ENCODE data around the gene LMAN1. TPM values are rescaled to one million over a fixed set of nuclear protein-coding genes. Genes with fewer than 3 reads are reported as not detected.

LMAN1 gene
- total RNA-seq, 2 donors from 2014 or later = 69.0 to 107 TPM

GRCh38 chr18:59383851-59384250, 24.8 kb upstream of the LMAN1 start:
- Histone ChIP-seq H3K9me3 (no peaks in the 10 kb centered on the region), H3K36me3 (no peaks in the 10 kb centered on the region), H3K4me1 (no peaks in the 10 kb centered on the region), H3K27ac (no peak overlapping the region), H3K27me3 (no peaks in the 10 kb centered on the region), H3K4me3 (no peak overlapping the region)
- TF ChIP-seq CTCF (IDR thresholded peaks at IDR 0.05) = no peak
- DNase-seq (ENCODE audit: low spot score) = no peak

- no peak for DNase-seq (ENCODE audit: low spot score)
- no peaks in the 10 kb centered on the region for H3K27me3 ChIP-seq
- no peak overlapping the region for H3K4me3 ChIP-seq
- H3K36me3 ChIP-seq = no peaks in the 10 kb centered on the region
- no peak for TF ChIP-seq CTCF (IDR thresholded peaks at IDR 0.05)
- no peaks in the 10 kb centered on the region for H3K4me1 ChIP-seq
- H3K9me3 ChIP-seq = no peaks in the 10 kb centered on the region
- H3K27ac ChIP-seq = no peak overlapping the region
These were observed 23.3 kb upstream of the LMAN1 start for GRCh38 chr18:59382383-59382782.

GRCh38 chr18:59381949-59382348, 22.9 kb upstream of the LMAN1 start:
- Histone ChIP-seq H3K27ac (no peak overlapping the region), H3K9me3 (no peaks in the 10 kb centered on the region), H3K4me3 (no peak overlapping the region), H3K4me1 (peaks cover 0 to 3% of the 10 kb centered on the region in 2 donors), H3K36me3 (no peaks in the 10 kb centered on the region), H3K27me3 (no peaks in the 10 kb centered on the region)
- TF ChIP-seq CTCF (IDR thresholded peaks at IDR 0.05) = no peak
- DNase-seq (ENCODE audit: low spot score) = no peak

GRCh38 chr18:59380706-59381105, 21.6 kb upstream of the LMAN1 start:
- Histone ChIP-seq H3K36me3 (no peaks in the 10 kb centered on the region), H3K9me3 (no peaks in the 10 kb centered on the region), H3K27ac (no peak overlapping the region), H3K27me3 (no peaks in the 10 kb centered on the region), H3K4me1 (peaks cover 0 to 9% of the 10 kb centered on the region in 2 donors), H3K4me3 (no peak overlapping the region)
- no peak for DNase-seq (ENCODE audit: low spot score)
- TF ChIP-seq CTCF (IDR thresholded peaks at IDR 0.05) = no peak

- no peak for DNase-seq (ENCODE audit: low spot score)
- no peak overlapping the region for H3K4me3 ChIP-seq
- no peaks in the 10 kb centered on the region for H3K36me3 ChIP-seq
- H3K27ac ChIP-seq = no peak overlapping the region
- TF ChIP-seq CTCF (IDR thresholded peaks at IDR 0.05) = no peak
- peaks cover 0 to 9% of the 10 kb centered on the region in 2 donors for H3K4me1 ChIP-seq
- no peaks in the 10 kb centered on the region for H3K9me3 ChIP-seq
- H3K27me3 ChIP-seq = no peaks in the 10 kb centered on the region
These were observed 20.9 kb upstream of the LMAN1 start for GRCh38 chr18:59379772-59380522.
